GM18520 (cell line): Measurements from ENCODE around the gene NDUFB6.
"Not testable (repeated sequence)": the region's sequence is repeated elsewhere in the genome, so short reads cannot be mapped to it uniquely, and the experiment has no call there.

ENCODE experiments used
- ATAC-seq: cut with Tn5 transposase; IDR thresholded peaks from one replicate; pipeline ENCODE4 v1.9.1; 2021; ENCODE audit not compliant: unreplicated experiment

The NDUFB6 gene

GRCh38 chr9:32571969-32572899 lies 725 bp downstream of the NDUFB6 start:
- peak; percentile 91 for ATAC-seq

DNA sequence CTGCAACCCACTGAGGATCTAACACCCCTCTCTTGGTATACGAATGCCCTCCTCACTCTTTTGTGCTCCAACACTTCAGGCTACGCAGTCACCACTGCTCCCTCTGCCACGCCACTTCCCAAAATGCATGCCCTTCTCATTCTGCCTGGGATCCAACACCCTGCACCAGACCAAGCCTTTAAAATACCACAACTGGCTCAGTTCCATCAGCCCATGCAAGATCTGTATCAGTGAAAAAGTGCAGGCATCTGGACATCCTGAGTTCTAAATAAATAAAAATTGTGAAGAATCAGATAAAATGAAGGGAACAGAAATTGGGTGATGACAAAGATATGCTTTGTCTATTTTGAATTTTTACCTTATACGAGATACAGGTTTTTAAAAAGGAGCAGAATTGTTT lies 2.7 kb downstream of the NDUFB6 start:
- no peak for ATAC-seq

DNA sequence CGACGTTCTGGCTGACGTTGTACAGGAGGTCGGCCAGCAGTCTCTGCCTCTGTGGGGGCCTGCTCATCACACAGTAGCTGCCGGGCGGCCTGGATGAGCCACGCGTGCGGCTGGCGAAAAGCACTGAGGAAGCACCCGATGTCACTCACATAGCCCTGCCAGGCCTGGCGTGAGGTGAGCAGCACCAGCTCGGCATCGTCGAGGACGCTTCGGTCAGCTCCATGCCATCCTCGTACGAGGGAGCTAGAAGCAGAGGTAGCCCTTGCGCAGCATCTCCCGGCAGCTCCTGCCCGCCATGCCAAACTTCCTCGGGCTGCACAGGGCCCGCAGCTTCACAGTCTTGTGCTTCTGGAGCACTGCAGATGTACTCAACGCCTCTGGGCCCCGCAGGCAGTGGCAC lies 6.2 kb downstream of the NDUFB6 start:
- ATAC-seq = no peak

GRCh38 chr9:32565967-32566366 lies 7.0 kb downstream of the NDUFB6 start:
- ATAC-seq = no peak

- no peak for ATAC-seq
Measured at GRCh38 chr9:32558408-32558934, 14.5 kb downstream of the NDUFB6 start.

GRCh38 chr9:32554591-32554990 lies 18.4 kb downstream of the NDUFB6 start:
- no peak for ATAC-seq

DNA sequence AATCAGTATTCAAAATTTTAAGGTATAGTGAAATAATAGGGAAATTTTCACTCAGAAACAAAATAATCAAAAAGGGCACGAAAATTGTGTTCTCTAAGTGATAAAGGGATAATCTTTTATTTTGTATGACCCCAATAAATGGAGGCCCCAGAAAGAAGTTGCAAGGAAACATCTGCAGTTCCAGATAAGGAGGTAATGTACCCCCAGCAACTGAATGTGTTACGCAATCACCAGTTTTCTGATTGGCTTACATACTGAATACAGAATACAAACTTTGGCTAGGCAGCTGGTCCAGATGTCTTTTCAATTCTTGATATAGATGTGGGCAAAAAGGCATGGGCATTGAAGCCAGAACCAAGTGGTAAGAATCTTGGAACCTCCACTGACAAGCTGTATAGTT lies 18.9 kb downstream of the NDUFB6 start:
- no peak for ATAC-seq

- ATAC-seq = peak; percentile 68
Measured at GRCh38 chr9:32552172-32552872, 20.6 kb downstream of the NDUFB6 start, which contains the start of the genes SMIM27 and TOPORS. SMIM27 (plus strand) TSS chr9:32552327; CDS start chr9:32552435, 108 bp downstream. TOPORS (minus strand) TSS chr9:32552586; CDS start chr9:32552436, 150 bp downstream.

DNA sequence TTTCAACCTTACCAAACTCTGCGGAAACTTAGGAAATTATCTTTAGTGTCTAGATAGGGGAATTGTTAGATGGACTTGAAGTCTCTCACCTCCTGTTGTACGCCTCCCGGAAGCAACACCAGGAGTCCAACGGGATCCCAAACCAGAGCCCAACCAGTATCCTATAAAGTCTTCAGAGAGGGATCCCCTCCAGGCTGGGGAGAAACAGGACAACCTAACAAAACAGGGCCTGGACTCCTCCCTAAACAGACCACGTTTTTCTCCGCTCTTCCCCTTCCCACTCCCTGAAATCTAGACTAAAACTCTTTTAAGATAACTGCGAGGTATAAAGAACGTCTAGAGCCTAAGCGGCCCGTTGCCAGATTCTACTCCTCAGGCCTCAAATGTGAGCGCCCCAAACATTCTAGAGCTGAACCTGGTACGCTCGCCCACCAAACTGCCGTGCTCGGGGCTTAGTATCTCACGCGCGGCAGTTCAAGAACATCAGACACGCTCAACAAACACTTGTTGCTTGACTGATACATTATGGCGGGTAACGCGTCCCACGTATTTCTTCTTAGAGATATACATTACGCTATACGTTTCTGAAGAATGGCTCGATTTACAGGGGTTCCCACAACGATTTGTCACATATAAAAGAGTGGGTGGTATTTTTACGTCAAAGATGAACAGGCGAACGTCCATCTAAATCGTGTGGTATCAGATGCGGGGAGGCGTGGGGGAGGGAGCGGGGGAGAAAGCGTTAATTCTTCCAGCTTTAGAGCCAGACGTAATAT lies 21.5 kb downstream of the NDUFB6 start:
- ATAC-seq = no peak

GRCh38 chr9:32550562-32551275 lies 22.2 kb downstream of the NDUFB6 start:
- peak; percentile 47 for ATAC-seq

- ATAC-seq = no peak
Measured at GRCh38 chr9:32550150-32550561, 22.8 kb downstream of the NDUFB6 start.

- ATAC-seq = not testable (repeated sequence)
Measured at GRCh38 chr9:32548213-32548612, 24.7 kb downstream of the NDUFB6 start.

- no peak for ATAC-seq
Measured at GRCh38 chr9:32545884-32546283, 27.1 kb downstream of the NDUFB6 start.

GRCh38 chr9:32543047-32543446 lies 29.9 kb downstream of the NDUFB6 start:
- ATAC-seq = no peak

DNA sequence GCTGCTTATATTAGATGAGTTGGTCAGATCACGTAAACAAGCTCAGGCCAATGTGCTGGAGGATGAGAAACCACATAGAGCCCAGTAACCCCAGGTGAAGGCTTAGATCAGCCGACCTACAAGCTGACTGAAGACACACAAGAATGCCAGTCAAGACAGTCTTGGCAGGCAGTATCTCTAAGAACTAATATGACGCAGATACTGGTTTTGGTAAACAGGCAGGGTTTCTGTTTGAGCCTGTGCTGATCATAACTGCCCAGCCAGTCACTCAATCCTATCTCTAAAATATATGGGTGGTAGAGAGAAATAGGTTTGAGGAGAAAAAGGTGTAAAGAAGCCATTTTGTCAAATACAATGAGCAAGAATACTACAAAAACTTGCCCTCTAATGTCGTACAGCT lies 39.1 kb downstream of the NDUFB6 start:
- ATAC-seq = no peak

DNA sequence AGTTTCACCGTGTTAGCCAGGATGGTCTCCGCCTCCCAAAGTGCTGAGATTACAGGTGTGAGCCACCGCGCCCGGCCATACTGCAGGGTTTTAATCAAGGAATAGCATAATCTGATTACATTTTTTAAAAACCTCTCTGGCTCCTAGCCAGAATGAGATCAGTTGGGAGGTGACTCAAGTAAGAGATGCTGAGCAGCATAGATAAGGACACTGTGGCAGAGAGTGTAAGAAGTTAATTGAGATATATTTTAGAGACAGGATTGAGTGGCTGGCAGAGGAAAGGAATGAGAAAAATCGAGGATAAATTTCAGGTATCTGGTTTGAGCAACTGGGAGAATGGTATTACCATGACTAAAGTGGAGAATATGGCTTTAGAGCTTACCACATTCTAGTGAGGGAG lies 39.6 kb downstream of the NDUFB6 start:
- no peak for ATAC-seq

- ATAC-seq = no peak
Measured at GRCh38 chr9:32526707-32527048, 46.3 kb downstream of the NDUFB6 start.

DNA sequence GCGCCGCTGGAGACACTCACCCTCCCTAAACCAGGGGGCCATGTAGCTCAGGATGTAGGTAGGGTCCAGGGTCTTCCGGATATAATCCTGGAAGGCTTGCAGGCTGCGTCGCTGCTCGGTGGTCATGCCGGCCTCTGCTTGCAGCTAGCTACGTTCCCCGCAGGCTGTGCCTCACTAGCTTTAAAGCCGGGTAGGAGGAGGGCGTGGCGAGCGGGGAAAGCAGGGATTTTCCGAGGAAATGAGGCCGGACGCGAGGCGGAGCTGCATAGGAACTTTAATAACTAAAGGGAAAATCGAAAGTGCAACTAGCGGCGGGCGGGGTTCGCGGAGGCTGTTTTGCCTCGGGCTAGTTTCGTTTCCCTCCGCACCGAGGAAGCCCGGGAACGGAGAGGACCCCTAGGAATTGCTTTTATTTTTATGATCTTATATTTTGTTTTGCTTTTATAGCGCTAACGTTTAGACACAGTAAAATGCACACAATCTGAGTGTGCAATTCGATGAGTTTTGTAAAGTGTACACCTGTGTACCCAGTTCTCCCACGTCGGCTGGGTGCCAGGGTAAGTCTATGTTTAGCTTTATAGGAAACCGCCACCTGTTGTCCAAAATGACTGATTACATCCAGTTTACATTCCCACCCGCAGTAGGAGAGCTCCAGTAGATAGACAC lies 46.8 kb downstream of the NDUFB6 start, which contains the start of gene RIGI:
TSS of gene RIGI (minus strand) at position 156 of the 666 bp plus-strand sequence. CDS start at position 126, 30 bp downstream.
- peak; percentile 56 for ATAC-seq

DNA sequence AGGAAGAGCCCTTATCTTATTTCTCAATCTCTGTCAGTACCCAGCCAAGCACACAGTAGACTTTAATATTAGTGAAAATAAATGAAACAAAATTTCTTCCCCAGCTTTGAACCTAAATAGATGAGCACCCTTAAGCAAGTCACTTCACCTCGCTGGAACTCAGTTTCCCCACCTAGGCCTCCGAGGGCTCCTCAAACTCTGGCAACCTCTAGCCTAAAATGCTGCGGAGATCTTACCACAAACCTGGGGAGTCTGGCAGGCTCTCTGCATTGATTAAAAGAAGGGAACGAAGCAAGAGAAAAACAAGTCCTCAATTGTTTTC lies 47.3 kb downstream of the NDUFB6 start:
- ATAC-seq = no peak
